Loucy (cell line): ENCODE data around the gene S1PR2.

Experiments used
- H2AFZ ChIP-seq: fragments of 200-600 bp; sonication (generic); 2 replicates; pipeline ENCODE4 v1.6.0; 2016; ENCODE audit warnings: antibody characterized with exemption, mild to moderate bottlenecking, low read length, moderate library complexity
- H3F3A ChIP-seq: fragments of 200-600 bp; 2 replicates; pipeline ENCODE4 v1.6.0; 2016; ENCODE audit warnings: antibody characterized with exemption, low read depth, mild to moderate bottlenecking
- H3K27me3 ChIP-seq: fragments of 200-600 bp; sonication (generic); 2 replicates; pipeline ENCODE4 v1.6.1; 2014; ENCODE audit warnings: low read length, mild to moderate bottlenecking; ENCODE audit not compliant: insufficient read depth, poor library complexity, severe bottlenecking
- H3K36me3 ChIP-seq: fragments of 200-600 bp; sonication (generic); 2 replicates; pipeline ENCODE4 v1.6.1; 2016; ENCODE audit warnings: low read length; ENCODE audit not compliant: insufficient read depth
- H3K4me1 ChIP-seq: fragments of 200-600 bp; sonication (generic); 2 replicates; pipeline ENCODE4 v1.5.1; 2014; ENCODE audit warnings: low read length, mild to moderate bottlenecking; ENCODE audit not compliant: insufficient read depth, poor library complexity, severe bottlenecking
- H3K4me2 ChIP-seq: fragments of 200-600 bp; sonication (generic); 2 replicates; pipeline ENCODE4 v1.6.0; 2014; ENCODE audit warnings: antibody characterized with exemption, low read length, low read depth, mild to moderate bottlenecking; ENCODE audit not compliant: poor library complexity, severe bottlenecking
- H3K4me3 ChIP-seq: fragments of 200-600 bp; sonication (generic); 2 replicates; pipeline ENCODE4 v1.5.1; 2014; ENCODE audit warnings: low read length, mild to moderate bottlenecking, mixed read lengths; ENCODE audit not compliant: poor library complexity, severe bottlenecking
- H3K79me2 ChIP-seq: fragments of 200-600 bp; sonication (generic); 2 replicates; pipeline ENCODE4 v1.6.1; 2014; ENCODE audit warnings: low read length; ENCODE audit not compliant: insufficient read depth
- H3K9ac ChIP-seq: fragments of 200-600 bp; sonication (generic); 2 replicates; pipeline ENCODE4 v1.6.0; 2014; ENCODE audit warnings: mild to moderate bottlenecking, low read depth, low read length, moderate library complexity; ENCODE audit not compliant: poor library complexity, severe bottlenecking
- H3K9me2 ChIP-seq: fragments of 200-600 bp; sonication (generic); replicated peaks from 2 replicates; pipeline ENCODE4 v1.6.1; 2016; ENCODE audit warnings: low read depth, low read length, mixed read lengths
- H3K9me3 ChIP-seq: fragments of 200-600 bp; sonication (generic); 2 replicates; pipeline ENCODE4 v1.6.1; 2014; ENCODE audit warnings: mild to moderate bottlenecking, antibody characterized with exemption, low read length, low read depth; ENCODE audit not compliant: insufficient read depth
- H4K20me1 ChIP-seq: fragments of 200-600 bp; sonication (generic); 2 replicates; pipeline ENCODE4 v1.6.0; 2014; ENCODE audit warnings: antibody characterized with exemption, low read length, mild to moderate bottlenecking; ENCODE audit not compliant: insufficient read depth, poor library complexity, severe bottlenecking
- CTCF ChIP-seq: fragments of 200-600 bp; sonication (generic); conservative IDR thresholded peaks from 2 replicates; pipeline ENCODE4 v1.5.1; 2014; ENCODE audit warnings: mild to moderate bottlenecking, antibody characterized with exemption, low read length
- EZH2phosphoT487 ChIP-seq: fragments of 200-600 bp; IDR thresholded peaks from 2 replicates; pipeline ENCODE4 v1.6.1; 2018; ENCODE audit warnings: antibody characterized with exemption, mild to moderate bottlenecking, moderate library complexity, borderline replicate concordance

Gene S1PR2

GRCh38 chr19:10228920-10229319, 2.2 kb downstream of the S1PR2 start:
- H3K9me2 ChIP-seq = no peaks in the 10 kb centered on the region

GRCh38 chr19:10228393-10228792, 2.7 kb downstream of the S1PR2 start:
- H3K4me3 ChIP-seq = no peak overlapping the region
- peaks cover 10% of the 10 kb centered on the region; the same call in 1 of the 2 replicates for H3K79me2 ChIP-seq

More at GRCh38 chr19:10228920-10229319, 2.2 kb downstream of the S1PR2 start:
- Histone ChIP-seq H3K36me3 (no peaks in the 10 kb centered on the region), H4K20me1 (no peaks in the 10 kb centered on the region), H2AFZ (no peak overlapping the region), H3K79me2 (peaks cover 10% of the 10 kb centered on the region; the same call in 1 of the 2 replicates), H3K4me1 (peaks cover 18% of the 10 kb centered on the region), H3K27me3 (no peaks in the 10 kb centered on the region), H3K4me2 (peak overlapping the region; percentile 17), H3F3A (no peaks in the 10 kb centered on the region), H3K9me3 (no peaks in the 10 kb centered on the region), H3K9ac (no peak overlapping the region), H3K4me3 (no peak overlapping the region)
- TF ChIP-seq EZH2phosphoT487 (no peak), CTCF (peak; percentile 68)

GRCh38 chr19:10227026-10227971, 3.8 kb downstream of the S1PR2 start:
- H3K27me3 ChIP-seq = no peaks in the 10 kb centered on the region
- no peaks in the 10 kb centered on the region for H3K36me3 ChIP-seq
- H3K4me1 ChIP-seq = peaks cover 18% of the 10 kb centered on the region
- no peaks in the 10 kb centered on the region for H3K9me3 ChIP-seq
- H2AFZ ChIP-seq = no peak overlapping the region
- H4K20me1 ChIP-seq = no peaks in the 10 kb centered on the region
- no peaks in the 10 kb centered on the region for H3K9me2 ChIP-seq
- no peak overlapping the region for H3K9ac ChIP-seq
- H3K79me2 ChIP-seq = peaks cover 10% of the 10 kb centered on the region; the same call in 1 of the 2 replicates
- TF ChIP-seq EZH2phosphoT487 = no peak
- peak; percentile 21 for TF ChIP-seq CTCF
- no peak overlapping the region for H3K4me2 ChIP-seq
- H3F3A ChIP-seq = no peaks in the 10 kb centered on the region
- H3K4me3 ChIP-seq = no peak overlapping the region

More at GRCh38 chr19:10228393-10228792, 2.7 kb downstream of the S1PR2 start:
- Histone ChIP-seq H2AFZ (no peak overlapping the region), H3K27me3 (no peaks in the 10 kb centered on the region), H3K9me3 (no peaks in the 10 kb centered on the region), H3K9me2 (no peaks in the 10 kb centered on the region), H3K36me3 (no peaks in the 10 kb centered on the region), H3K4me2 (peak overlapping the region; percentile 17), H3K9ac (no peak overlapping the region), H3F3A (no peaks in the 10 kb centered on the region), H3K4me1 (peaks cover 18% of the 10 kb centered on the region), H4K20me1 (no peaks in the 10 kb centered on the region)
- TF ChIP-seq CTCF (no peak), EZH2phosphoT487 (no peak)
